ENCODE measurements around the gene TGFBR3. TPM values are rescaled to one million over a fixed set of nuclear protein-coding genes. Genes with fewer than 3 reads are reported as not detected.

TGFBR3 gene
- total and polyA plus RNA-seq, 2 of the 8 experiments (the other 6 are each of a cell fraction or from before 2014, with no cell fraction given), result 2.0 to 6.1 TPM

GRCh38 chr1:91792489-91793071 is 93.4 kb downstream of the TGFBR3 start:
- Histone ChIP-seq H3K27me3 (replicated peaks in 1 of 4; ENCODE audit: control insufficient read depth in 3 of 4, extremely low read depth in 1 of 4, insufficient read depth in 3 of 4, low read length in 3 of 4) (no peaks in the 10 kb centered on the region), H2BK20ac (ENCODE audit: low read length) (no peak overlapping the region), H2AFZ (ENCODE audit: low read length) (no peak overlapping the region), H3K23me2 (ENCODE audit: low read depth, low read length) (no peaks in the 10 kb centered on the region), H3K9ac (replicated peaks in 1 of 4; ENCODE audit: extremely low read depth in 1 of 4, low read depth in 3 of 4, low read length in 3 of 4) (no peak overlapping the region), H3K4me3 (ENCODE audit: extremely low read depth in 1 of 4, insufficient read depth in 2 of 4, low read depth in 3 of 4, low read length in 4 of 4) (no peak overlapping the region), H2BK15ac (ENCODE audit: low read length) (no peak overlapping the region), H3K56ac (replicated peaks; ENCODE audit: insufficient read length, low read depth, low read length) (no peak overlapping the region), H3K79me1 (ENCODE audit: low read depth, low read length) (no peaks in the 10 kb centered on the region), H3K4me1 (replicated peaks in 1 of 4; ENCODE audit: control insufficient read depth in 3 of 4, insufficient read depth in 4 of 4, low read length in 3 of 4) (peaks cover 8 to 20% (median 12%) of the 10 kb centered on the region in 4 experiments), H3K23ac (ENCODE audit: insufficient read length) (no peak overlapping the region), H3K4ac (replicated peaks; ENCODE audit: insufficient read length, low read depth, low read length) (no peak overlapping the region), H3K27ac (ENCODE audit: low read depth, low read length) (no peak overlapping the region), H3K9me3 (ENCODE audit: insufficient read depth in 2 of 2, low read depth in 1 of 2, low read length in 1 of 2) (no peaks in the 10 kb centered on the region), H2BK120ac (replicated peaks; ENCODE audit: low read depth, low read length) (no peak overlapping the region), H3K14ac (ENCODE audit: insufficient read length) (no peak overlapping the region), H3K79me2 (ENCODE audit: control insufficient read depth in 1 of 2, insufficient read depth in 2 of 2, low read length in 2 of 2) (no peaks in the 10 kb centered on the region), H4K20me1 (replicated peaks in 1 of 2; ENCODE audit: control insufficient read depth in 1 of 2, insufficient read depth in 2 of 2, low read length in 2 of 2) (no peaks in the 10 kb centered on the region), H3K18ac (ENCODE audit: extremely low read depth, low read length) (0 out of 2 replicates have a peak overlapping the region, but pooled peaks have one; percentile 48), H4K8ac (ENCODE audit: extremely low read depth, insufficient read depth, low read length) (no peak overlapping the region), H4K5ac (ENCODE audit: insufficient read length, low read depth, low read length) (no peak overlapping the region), H4K91ac (replicated peaks; ENCODE audit: insufficient read length, low read length) (no peak overlapping the region), H3K36me3 (ENCODE audit: control insufficient read depth in 2 of 4, insufficient read depth in 4 of 4, low read length in 3 of 4) (no peaks in the 10 kb centered on the region), H2BK12ac (ENCODE audit: low read depth, low read length) (no peak overlapping the region), H2BK5ac (ENCODE audit: low read depth, low read length) (no peak overlapping the region), H2AK5ac (ENCODE audit: low read depth, low read length) (no peak overlapping the region), H3K4me2 (ENCODE audit: insufficient read depth in 1 of 2, low read depth in 2 of 2, low read length in 2 of 2) (no peak overlapping the region)
- 83% methylated on average over 8 of the region's 8 CpGs; no CpG with 5 or more reads in 1 of the 2 experiments for WGBS, 2 experiments (ENCODE audit: extremely low coverage in 1 of 2, insufficient coverage in 1 of 2, insufficient read length in 1 of 2, insufficient replicate concordance in 2 of 2, low coverage in 1 of 2, low lambda C conversion rate in 2 of 2, missing lambda C conversion rate in 1 of 2)
- no peak for DNase-seq (ENCODE audit: low read depth in 1 of 2, low spot score in 2 of 2)
- ChIA-PET CTCF (ENCODE audit: partially characterized antibody) (interaction anchor here (0.6 to 4.2 kb wide), 14 partner anchors 10 to 537 kb away, joined by 3 to 22 read pairs (median 4); no protein-coding TSS in a partner anchor), POLR2A (ENCODE audit: partially characterized antibody) (no interaction called here)
- FAIRE-seq, result no peak
- TF ChIP-seq CTCF (IDR thresholded peaks at IDR 0.05; ENCODE audit: control extremely low read depth in 1 of 3, insufficient read depth in 1 of 3, low read depth in 1 of 3, low read length in 3 of 3), result peak; percentile 13 to 18 (median 15); a peak in 2 of 4 replicates
- TF ChIP-seq EGR1 (IDR thresholded peaks at IDR 0.05; ENCODE audit: borderline replicate concordance, low read depth, low read length), result no peak
- TF ChIP-seq RAD21 (IDR thresholded peaks at IDR 0.05 in 1 of 2, conservative IDR thresholded peaks at IDR 0.05 in 1 of 2; ENCODE audit: low read depth in 2 of 2, low read length in 2 of 2), result peak; percentile 26 to 41; a peak in 2 of 4 replicates

Measured in H1 (cell line).